Measurements from ENCODE around the gene LEF1. TPM values are rescaled to one million over a fixed set of nuclear protein-coding genes. Genes with fewer than 3 reads are reported as not detected.

LEF1 gene
- total RNA-seq, 1 experiment from 2014 or later, result 52.9 TPM

DNA sequence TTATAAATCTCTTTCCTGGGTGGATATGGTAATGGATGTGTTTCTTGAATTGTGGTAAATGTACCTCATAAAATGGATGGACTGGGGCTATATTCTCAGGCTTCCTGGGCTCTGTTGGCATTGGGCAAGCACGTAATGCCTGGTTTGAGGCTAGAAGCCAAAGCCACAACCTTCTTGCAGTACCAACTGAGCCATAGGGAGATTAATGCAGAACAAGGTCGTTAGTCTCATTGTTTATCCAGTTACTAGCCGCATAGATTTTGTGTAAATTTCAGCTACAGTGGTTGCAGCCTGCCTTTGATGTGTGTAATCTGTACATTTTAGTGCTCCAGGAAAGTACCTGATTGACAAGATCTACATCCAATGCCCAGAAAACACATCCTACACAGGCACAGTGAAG is 7.2 kb upstream of the LEF1 start:
- peak; percentile 37 for DNase-seq (ENCODE audit: low read depth)

DNA sequence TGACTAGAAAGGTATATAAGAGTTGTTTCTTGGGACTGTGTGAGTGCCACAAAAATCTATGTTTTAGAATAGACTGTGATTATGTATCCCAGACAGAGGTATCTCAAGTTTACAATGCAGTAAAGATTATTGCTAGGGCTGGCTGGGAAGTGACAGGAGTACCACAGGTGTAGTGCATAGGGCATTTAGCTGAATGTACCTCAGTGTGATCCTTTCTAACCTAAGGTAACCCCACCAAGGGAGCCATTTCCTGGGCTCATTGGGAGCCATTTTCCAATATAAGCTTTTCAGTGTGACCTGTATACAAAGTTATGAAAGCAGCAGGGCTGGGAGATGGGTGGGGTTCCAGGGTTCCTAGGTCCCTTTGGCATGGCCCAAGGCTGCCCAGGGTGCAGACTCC is 6.1 kb upstream of the LEF1 start:
- DNase-seq (ENCODE audit: low read depth), result no peak

DNA sequence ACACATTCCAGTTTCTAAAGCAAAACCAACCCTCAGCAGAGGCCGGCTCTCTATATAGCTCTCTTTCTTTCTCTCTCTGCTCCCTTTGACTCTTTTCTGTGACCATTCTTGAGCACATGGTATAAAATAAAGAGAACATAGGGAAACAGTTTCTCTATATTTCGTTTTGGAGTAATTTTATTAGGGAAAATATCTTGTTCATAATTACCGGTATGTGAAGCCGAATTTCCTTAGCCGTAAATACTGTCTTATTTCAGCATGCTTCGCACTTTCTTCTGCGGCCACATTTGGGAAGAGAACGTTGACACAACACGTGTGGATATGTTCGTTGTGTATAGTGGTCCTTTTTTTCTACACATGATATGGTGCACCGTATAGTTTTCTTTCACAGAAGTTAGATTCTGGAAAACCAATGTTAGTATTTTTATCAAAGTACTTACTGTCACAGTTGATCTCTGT is 4.9 kb upstream of the LEF1 start:
- DNase-seq (ENCODE audit: low read depth), result no peak

DNA sequence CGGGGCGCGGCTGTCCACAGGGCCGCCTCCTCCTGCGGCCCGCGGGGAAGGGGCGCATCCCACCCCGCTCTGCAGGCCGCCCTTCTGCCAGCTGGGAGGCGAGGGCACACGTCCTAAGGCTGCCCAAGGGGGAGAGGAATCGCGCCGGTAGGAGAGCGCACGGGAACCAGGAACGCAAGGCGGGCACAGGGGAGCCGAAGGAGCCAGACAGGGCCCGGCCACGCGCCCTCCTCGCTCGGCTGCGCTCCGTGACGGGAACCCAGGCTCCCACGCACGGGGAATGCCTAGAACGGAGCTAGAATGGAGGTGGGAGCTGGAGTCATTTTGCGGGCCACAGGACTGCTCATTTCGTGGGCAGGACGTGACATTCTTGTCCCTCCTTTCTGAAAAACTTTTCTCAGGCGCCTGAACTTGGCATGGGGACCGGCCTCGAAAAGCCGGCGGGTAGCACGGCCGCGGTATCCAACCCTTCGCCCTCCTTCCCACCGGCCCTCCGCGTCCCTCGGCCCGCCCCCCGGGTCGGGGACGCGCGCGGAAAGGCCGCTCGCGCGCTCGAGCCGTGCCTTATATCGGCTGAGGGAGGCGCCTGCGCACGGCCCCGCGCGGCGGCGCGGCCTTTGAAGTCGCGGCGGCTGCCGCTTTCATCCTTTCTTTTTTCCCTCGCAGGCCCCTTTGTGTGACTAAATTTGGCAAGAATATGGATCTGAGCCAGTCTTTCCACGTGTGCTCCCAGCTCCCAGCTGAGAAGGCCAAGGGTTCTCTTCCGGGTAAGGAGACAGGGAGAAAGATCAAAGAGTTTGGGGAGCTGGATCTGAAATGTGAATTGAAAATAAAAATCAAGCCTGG is 4.2 kb upstream of the LEF1 start:
- peak; percentile 94 for DNase-seq (ENCODE audit: low read depth)

DNA sequence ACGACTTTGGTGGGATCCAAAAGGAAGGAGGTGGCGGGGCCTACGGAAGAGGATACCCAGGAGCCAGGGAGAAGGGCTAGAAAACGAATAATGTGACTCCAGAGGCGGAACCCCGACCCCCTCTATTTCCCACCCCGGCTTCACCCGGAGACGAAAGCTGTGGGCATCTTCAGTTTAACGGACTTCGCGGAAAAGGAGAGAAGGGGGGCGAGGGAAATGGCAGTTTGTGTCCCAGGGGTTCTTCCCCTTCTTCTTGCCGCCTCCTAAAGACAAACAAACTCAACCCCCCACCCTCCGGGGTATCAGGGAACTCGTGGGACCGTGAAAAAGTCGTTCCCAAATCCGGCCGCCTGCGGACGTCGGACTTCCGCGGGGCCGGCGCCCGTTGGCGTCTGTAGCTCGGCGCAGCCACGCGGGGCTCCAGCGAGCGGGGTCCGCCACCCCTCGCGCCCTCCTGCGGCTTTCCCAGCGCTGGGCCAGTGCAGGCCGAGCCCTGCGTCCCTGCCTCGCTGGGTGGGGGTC is 3.6 kb upstream of the LEF1 start:
- DNase-seq (ENCODE audit: low read depth), result peak; percentile 53

DNA sequence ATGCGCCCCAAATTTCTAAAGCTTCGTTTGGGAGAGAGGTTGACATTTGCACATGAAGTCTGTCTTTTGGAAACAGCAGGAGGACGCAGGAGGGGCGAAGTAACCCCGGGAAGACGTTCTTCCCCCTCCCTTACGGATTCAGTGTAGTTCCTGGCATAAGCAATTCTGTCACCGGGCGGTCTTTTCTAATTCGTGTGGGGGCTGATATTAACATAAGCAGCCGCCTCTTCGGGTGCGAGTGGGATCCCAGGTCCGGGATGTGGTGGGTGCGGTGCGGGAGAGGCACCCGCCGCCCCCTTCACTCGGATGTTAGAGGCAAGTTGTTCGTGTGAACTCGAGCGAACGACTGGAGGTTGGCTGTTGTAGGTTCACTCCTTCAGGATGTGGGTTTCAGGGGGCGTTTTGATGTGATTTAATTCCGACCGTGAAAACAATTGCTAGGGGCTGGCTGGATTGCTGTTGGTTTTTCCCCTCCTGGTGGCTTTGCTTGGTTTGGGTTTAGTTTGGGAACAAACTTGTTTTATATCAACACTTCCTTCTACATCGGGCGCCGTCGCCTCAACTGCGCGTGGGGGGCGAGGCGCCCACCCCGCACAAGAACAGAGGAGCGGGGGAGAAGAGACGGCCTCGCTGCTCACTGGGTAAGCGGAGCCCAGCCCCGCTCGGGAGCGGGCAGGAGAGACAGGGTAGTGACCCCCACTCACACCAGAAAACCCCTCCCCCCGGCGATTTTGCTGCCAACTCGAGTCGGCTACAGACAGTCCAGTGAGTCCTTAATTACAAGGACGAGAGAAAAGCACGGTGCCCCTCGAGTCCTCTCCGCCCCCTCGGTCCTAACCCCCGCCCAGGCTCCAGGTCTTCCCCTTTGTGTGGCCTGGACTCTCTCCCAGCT is 2.9 kb upstream of the LEF1 start:
- peak; percentile 41 for DNase-seq (ENCODE audit: low read depth)

DNA sequence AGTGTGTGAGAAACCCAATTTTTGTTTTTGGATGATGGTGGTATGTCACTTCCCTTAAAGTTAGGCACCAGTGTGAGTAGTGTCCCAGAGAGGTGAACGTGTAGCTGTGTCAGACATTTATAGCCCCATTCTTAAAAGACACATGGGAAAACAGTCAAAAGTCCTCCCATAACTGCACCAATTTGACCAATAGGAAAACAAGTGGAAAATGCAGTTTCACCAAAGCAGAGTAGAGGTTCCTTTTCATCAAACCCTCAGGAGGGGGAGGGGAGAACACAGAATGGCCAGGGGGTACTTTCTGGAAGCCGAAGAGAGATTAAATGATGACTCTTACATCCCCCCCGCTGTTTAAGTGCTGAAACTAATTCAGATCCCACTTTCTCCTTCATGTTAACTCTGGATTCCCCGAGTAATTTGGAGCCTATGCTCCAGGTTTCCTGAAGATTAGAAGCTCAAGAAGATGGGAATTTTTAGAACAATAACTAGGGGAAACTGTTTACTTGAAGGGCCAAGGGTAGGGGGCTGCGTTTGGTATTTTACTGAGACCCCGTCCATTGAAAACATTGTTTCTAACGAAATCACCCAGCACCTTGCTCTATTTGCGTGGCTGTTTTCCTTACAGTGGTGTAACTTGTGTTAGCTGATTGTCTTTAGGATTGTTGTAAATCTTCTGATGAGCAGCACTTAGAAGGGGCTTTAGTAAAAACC is 2.1 kb upstream of the LEF1 start:
- DNase-seq (ENCODE audit: low read depth), result no peak

DNA sequence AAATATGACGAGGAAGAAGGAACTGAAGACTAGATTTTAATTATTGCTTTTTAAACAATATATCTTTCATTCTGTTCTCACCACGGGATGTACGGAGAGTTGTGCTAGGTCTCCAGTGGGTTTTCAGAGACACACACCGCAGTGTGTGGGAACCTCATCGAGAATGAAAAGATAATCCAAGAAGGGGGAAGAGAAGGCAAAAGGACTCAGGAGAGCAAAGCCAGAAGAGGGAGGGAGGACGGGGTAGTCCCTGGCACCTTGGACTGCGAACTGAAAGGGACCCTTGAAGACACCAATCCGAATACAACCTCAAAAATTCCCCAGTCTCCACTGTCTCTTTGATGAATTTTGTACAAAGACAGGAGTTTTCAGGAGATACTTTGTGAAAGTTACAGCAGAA is 932 bp upstream of the LEF1 start:
- DNase-seq (ENCODE audit: low read depth), result no peak

DNA sequence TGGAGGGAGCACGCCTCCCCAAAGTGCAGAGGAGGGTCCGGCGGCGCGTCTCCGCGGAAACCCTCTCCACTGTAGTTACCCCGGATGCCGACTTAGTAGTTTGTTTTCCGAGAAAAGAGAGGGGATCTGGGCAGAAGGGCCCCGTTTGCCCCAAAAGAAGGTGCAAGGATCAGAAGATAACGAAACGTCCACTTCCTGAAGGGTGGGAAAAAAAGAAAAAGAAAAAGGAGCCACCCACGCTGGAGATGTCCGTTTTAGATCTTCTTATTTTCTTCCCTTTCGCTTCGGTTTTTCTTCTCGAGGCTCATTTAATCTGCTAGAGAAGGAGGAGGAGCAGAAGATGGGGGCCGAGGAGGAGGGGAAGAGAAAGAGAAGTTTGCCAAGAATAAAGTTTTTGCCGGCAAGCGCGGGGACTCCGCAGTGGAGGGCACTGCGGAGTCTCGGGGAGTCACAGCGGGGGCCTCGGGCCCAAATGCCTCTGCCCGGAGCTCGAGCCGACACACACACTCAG is 517 bp downstream of the LEF1 start:
- DNase-seq (ENCODE audit: low read depth), result no peak

DNA sequence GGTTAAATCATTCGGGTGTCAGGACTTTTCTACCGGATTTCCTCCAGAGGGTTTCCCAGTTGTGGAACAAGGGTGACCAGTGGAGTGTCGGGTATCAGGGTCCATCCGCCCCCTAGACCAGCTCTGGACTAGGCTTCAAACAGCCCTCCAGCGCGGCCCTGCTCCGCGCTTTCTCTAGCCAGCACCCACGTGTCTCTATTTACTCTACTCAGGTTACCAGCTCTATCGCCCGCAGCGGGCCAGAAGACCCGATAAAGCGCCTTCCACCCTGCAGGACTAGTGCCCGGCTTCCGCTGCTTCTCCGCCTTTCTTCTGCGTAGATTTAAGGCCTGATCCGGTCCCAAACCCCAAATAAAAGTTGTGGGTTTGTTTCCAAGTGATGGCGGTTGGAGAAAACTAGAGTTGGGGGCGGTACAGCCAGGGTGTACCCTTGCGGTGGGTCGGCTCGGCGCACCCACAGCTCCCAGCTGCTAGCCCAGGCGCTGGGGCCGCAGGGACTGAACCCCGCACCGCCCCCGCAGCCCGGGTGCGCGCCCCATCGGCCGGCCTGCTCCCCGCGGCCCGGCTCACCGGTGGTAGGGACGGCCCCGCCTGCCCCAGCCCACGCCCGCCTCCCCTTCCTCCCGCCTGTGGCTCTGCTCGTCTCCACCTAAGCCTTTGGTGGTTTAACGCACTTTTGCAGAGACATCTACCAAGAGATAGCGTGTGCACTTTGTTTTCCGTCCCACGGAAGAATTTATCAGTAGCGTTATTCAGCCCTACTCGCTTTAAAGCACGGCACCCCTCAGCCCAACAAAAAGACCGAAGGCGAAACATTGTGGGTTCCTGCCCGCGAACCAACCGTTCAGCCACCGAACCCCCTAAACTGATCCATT is 2.1 kb downstream of the LEF1 start:
- peak; percentile 64 for DNase-seq (ENCODE audit: low read depth)

DNA sequence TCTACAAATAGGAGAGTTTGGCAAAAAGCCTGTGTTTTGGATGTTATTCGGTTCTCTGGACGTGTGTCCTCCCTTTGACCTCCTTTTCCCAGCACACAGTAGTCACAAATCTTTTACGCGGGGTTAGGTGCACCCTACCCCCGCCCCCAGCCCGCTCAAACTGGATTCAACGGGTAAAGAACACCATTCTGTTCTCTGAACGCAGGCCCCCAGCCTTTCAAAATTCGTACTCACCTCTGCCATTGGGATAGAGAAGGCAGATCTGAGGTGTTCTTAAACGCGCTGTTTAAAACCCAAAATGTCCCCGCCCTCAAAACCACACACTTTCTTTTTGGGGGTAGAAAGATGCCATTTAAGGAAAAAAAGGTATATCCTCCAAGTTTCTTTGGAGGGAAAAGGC is 2.7 kb downstream of the LEF1 start:
- no peak for DNase-seq (ENCODE audit: low read depth)

DNA sequence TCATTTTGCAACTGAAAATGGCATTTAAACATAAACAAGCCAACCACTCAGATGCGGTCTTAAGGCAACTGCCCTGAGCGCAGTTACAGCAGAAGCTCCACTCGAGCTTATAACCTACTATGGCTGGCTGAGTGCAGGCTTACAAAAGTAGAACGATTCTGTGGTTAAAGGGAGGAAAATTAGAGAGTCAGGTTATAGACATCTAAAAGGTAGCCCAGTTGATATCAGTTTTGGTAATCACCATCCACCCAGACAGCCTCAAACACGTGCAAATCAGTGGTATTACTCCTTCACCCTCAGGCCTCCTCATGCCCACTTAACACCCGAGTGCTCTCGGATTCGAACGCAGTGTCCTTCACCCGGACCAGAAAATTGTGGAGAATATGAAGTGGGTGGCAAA is 3.1 kb downstream of the LEF1 start:
- no peak for DNase-seq (ENCODE audit: low read depth)

DNA sequence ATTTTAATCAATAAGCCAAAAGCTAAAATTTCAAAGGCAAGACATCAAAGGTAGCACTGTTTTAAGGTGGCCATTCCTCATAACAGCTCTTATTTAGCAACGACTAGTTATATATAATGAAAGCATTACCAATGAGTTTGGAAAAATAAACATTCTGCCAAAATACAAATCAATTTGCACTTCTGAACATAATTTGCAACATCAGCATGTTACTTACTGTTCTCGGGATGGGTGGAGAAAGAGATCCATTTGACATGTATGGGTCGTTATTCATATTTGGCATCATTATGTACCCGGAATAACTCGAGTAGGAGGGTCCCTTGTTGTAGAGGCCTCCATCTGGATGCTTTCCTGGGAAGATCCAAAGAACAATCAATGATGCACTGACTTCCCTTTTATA is 5.4 kb downstream of the LEF1 start:
- no peak for DNase-seq (ENCODE audit: low read depth)

DNA sequence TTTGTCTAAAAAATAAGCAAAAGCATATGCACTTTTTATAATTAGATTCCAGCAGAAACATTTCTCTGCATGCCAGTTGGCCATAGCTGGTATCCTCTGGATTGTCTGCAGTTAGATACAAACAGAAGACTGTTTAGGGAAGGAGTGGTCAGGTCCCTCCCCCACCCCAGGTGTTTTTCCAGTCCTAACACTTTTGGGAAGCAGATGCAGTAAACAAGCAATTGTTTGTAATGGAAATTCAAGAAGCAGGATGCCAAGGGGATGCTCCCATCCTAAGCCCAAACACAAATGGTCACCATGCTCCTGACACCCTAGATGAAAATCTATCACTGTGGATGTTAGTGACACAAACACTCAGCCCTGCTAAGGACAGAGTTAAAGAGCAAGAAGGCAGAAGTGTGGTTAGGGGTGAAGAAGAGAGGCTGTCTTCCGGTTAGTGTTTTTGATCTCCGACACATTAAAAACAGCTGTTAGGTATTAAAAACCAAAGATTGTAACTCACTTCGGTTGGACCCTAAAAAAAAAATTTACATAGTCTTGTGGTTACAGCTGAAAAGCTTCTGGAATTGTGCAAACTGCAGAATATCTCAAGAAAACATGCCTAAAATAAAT is 7.9 kb downstream of the LEF1 start:
- no peak for DNase-seq (ENCODE audit: low read depth)

DNA sequence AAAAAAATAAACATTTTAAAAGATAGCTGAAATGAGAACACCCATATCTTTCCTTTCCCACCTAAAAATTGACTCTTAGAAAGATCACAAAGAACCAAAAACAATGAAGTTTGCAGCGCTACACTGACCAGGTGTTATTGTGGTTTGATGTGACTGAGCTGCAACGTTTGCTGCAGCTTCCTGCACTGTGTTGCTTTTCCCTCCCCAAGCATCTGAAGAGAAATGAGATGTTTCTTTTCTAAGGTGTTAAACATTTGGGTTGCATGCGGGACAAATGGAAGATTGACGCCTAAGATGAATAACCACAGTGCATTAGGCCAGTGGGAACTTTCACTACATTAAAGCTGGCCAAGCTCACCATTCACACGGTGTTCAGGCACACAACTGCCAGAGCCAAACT is 8.9 kb downstream of the LEF1 start:
- DNase-seq (ENCODE audit: low read depth), result no peak

DNA sequence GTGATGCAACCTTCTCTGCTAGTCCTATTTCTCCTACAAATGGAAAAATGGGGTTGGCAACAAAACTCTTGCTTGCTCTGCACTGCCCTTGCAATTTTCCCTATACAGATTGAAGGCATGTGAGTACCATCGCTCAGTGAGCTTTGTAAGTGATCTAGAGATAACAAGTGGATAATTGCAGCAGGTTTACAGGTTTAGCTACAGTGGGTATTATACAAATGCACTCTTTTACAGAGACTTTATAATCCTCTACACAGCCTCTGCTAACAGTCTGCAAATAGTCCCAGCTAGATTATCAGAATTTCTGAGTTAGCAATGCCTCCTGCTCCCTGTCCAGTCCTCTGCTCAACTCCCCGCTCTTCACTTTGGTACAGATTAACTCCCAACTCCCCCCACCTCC is 11.1 kb downstream of the LEF1 start:
- DNase-seq (ENCODE audit: low read depth), result no peak

DNA sequence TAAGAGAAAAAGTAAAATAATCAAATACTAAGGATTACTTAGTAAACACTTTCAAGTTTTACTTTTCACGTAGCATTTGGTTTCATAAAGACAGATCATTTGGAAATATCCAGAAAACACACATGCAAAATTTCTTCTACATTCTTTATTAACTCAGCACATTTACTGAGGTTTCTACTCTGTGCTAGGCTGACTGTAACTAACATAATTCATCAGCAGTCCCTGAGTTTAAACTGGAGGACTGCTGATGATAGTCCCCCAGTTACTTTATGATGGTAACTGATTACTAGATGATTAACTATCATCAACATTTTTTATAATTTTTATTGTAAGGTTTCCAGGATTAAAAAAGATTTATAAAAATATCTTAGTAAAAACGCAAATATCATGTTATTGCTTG is 12.3 kb downstream of the LEF1 start:
- no peak for DNase-seq (ENCODE audit: low read depth)

DNA sequence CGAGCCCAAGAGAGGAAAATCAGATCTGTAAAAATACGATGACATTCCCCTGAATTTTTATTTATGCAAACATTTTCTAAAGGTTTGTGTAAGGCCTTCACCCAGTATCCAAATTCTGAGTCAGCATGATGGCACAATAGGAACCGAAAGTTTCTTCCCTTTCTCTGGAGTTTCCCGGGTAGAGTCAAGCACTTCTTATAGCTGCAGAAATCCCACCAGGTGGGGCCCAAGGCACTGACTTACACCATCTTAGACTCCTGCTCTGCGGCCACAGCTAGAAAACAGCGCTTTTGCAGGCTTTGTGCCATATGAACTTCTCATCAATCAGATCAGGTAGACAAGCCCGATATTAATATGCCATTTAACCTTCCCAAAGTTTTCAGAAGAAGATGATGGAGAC is 13.4 kb downstream of the LEF1 start:
- peak; percentile 78 for DNase-seq (ENCODE audit: low read depth)

DNA sequence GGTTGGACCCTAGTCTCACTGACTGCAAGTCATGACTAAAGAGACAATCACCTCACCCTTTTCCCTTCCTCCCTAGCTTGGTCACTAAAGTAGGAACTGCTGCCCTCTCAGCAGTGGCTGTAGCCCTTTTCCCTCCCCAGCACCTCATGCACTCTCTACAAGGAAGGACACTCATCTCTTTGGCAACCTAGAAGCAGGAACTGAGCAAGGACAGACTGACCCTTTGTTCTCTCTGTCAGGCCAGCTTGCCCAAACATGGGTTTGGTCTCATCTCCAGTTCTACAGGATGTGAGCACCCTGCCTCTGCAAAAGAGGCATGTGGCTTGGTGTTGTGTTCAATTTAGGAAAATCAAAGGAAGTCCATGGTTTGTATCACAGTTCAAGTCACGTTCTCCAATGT is 15.8 kb downstream of the LEF1 start:
- DNase-seq (ENCODE audit: low read depth), result no peak

All from RPMI7951 (cell line).